SJSA1 (cell line): ENCODE results near the gene LGALS1. TPM values are rescaled to one million over a fixed set of nuclear protein-coding genes. Genes with fewer than 3 reads are reported as not detected.

Experiments used
- DNase-seq, 2 experiments: peaks; one replicate each; pipeline ENCODE4 v3.0.0-alpha.2; 2015 to 2020; ENCODE audit warnings: low spot score in 2 of 2, low read depth in 1 of 2
- H3K27ac ChIP-seq: fragments of 250-450 bp; sonication (Bioruptor Pico); 2 replicates; pipeline ENCODE4 v1.5.1; 2020; ENCODE audit warnings: mild to moderate bottlenecking, moderate library complexity
- H3K27me3 ChIP-seq: fragments of 250-450 bp; sonication (Bioruptor Pico); replicated peaks from 2 replicates; pipeline ENCODE4 v1.5.1; 2020; ENCODE audit warnings: mild to moderate bottlenecking, moderate library complexity
- H3K36me3 ChIP-seq: fragments of 250-450 bp; sonication (Bioruptor Pico); 2 replicates; pipeline ENCODE4 v1.5.1; 2020; ENCODE audit warnings: mild to moderate bottlenecking
- H3K4me1 ChIP-seq: fragments of 250-450 bp; sonication (Bioruptor Pico); replicated peaks from 2 replicates; pipeline ENCODE4 v1.6.1; 2021; ENCODE audit warnings: mild to moderate bottlenecking
- H3K4me3 ChIP-seq: fragments of 250-450 bp; sonication (Bioruptor Pico); 2 replicates; pipeline ENCODE4 v1.5.1; 2020; ENCODE audit warnings: mild to moderate bottlenecking
- H3K9me3 ChIP-seq: fragments of 250-450 bp; sonication (Bioruptor Pico); replicated peaks from 2 replicates; pipeline ENCODE4 v1.5.1; 2020; ENCODE audit warnings: mild to moderate bottlenecking
- total RNA-seq: library from RNA; depleted of rRNA; stranded (reverse); fragments of >200 nt; shearing (Covaris generic); gene quantifications from 2 replicates; pipeline ENCODE4 v1.2.3, GENCODE V29; 2014

The LGALS1 gene
- total RNA-seq, 1 experiment from 2014 or later, result 5,490 TPM

DNA sequence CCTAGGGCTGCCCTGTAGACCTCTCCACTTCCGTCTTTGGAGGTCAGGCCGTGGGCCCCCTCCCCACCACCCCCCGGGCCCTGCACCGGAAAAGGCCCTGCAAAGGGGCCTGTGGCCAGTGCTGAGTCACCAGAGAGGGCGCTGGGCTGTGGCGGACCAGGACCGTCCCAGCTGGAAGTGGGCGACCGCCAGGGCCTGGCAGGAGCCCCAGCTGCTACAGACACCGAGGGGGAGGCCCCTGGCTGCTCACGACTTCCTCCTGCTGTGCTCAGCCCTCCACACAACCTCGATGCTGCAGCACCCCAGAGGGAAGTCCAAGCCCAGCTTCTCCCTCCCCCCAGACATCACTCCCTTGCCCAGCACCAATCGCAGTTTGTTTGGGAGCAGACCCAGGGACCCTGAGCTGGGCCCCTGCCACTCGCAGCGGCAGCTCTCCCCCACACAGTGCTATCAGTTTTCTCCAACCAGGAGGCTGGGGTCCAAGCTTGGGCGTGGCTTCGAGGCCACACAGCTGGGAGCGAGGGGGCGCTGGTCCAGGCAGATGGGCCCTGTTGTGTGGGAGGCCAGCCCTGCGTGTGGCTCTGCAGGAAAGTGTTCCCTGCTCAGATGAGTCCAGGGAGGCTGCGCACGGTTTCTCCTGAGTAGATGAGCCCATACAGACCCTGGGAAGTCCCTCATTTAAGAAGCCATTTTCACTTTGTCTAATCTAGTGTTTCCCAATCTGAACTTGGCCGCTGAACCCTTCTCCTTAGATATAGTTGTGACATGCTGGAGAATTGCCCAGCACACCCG lies 41.6 kb upstream of the LGALS1 start:
- Histone ChIP-seq H3K36me3 (peaks cover 17% of the 10 kb centered on the region), H3K4me1 (peaks cover 28% of the 10 kb centered on the region), H3K4me3 (no peak overlapping the region), H3K9me3 (no peaks in the 10 kb centered on the region), H3K27ac (peak overlapping the region; percentile 62), H3K27me3 (no peaks in the 10 kb centered on the region)
- peak; percentile 75 to 86 for DNase-seq

DNA sequence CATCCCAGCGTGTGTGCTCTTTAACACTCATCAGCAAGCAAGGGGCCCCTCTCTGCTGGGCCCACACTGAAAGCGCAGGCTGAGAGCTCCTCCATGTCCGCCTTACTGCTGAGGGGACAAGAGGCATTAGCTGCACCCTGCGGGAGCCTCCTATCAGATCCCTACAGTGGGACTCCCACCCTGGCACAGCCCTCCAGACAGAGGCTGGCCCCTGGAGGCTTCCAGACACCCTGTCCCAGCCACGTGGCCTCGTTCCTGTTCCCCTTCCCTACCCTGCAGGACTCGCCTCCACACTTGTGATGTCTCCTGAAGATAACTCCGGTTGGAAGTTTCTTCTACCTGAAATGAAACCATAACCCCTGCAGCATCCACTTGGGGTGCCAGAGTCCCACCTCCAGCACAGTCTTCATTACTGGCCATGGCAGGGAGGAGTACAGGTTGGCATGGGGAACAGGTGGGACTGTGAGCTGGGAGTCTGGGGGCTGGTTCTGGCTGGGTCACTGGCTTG lies 41.0 kb upstream of the LGALS1 start:
- no peak overlapping the region for H3K4me3 ChIP-seq
- DNase-seq, result no peak
- H3K4me1 ChIP-seq, result peaks cover 34% of the 10 kb centered on the region
- H3K27ac ChIP-seq, result 0 out of 2 replicates have a peak overlapping the region, but pooled peaks have one; percentile 62
- no peaks in the 10 kb centered on the region for H3K9me3 ChIP-seq
- peaks cover 15% of the 10 kb centered on the region for H3K36me3 ChIP-seq
- no peaks in the 10 kb centered on the region for H3K27me3 ChIP-seq

GRCh38 chr22:37635157-37635556 lies 40.3 kb upstream of the LGALS1 start:
- no peaks in the 10 kb centered on the region for H3K27me3 ChIP-seq
- H3K9me3 ChIP-seq, result no peaks in the 10 kb centered on the region
- DNase-seq, result no peak
- no peak overlapping the region for H3K27ac ChIP-seq
- no peak overlapping the region for H3K4me3 ChIP-seq
- H3K4me1 ChIP-seq, result peaks cover 39% of the 10 kb centered on the region
- peaks cover 12% of the 10 kb centered on the region for H3K36me3 ChIP-seq

- DNase-seq, result no peak
- Histone ChIP-seq H3K36me3 (peaks cover 12% of the 10 kb centered on the region), H3K4me1 (peaks cover 45% of the 10 kb centered on the region), H3K9me3 (no peaks in the 10 kb centered on the region), H3K27ac (no peak overlapping the region), H3K4me3 (no peak overlapping the region), H3K27me3 (no peaks in the 10 kb centered on the region)
Observed at GRCh38 chr22:37636186-37636948, 39.1 kb upstream of the LGALS1 start.

GRCh38 chr22:37636949-37637273 lies 38.5 kb upstream of the LGALS1 start:
- Histone ChIP-seq H3K27ac (no peak overlapping the region), H3K36me3 (peaks cover 13% of the 10 kb centered on the region), H3K27me3 (no peaks in the 10 kb centered on the region), H3K4me1 (peaks cover 45% of the 10 kb centered on the region), H3K9me3 (no peaks in the 10 kb centered on the region), H3K4me3 (no peak overlapping the region)
- no peak for DNase-seq

GRCh38 chr22:37638391-37639069 lies 36.9 kb upstream of the LGALS1 start:
- no peak for DNase-seq
- Histone ChIP-seq H3K4me3 (peak overlapping the region; percentile 52; the same call in 1 of the 2 replicates), H3K36me3 (peaks cover 12% of the 10 kb centered on the region), H3K27me3 (no peaks in the 10 kb centered on the region), H3K9me3 (no peaks in the 10 kb centered on the region), H3K27ac (no peak overlapping the region), H3K4me1 (peaks cover 37% of the 10 kb centered on the region)

- peaks cover 31% of the 10 kb centered on the region for H3K4me1 ChIP-seq
- H3K27me3 ChIP-seq, result no peaks in the 10 kb centered on the region
- peak within 1 kb of the TSS; percentile 52 for H3K4me3 ChIP-seq
- H3K27ac ChIP-seq, result no peak within 1 kb of the TSS
- no peaks in the 10 kb centered on the region for H3K9me3 ChIP-seq
- DNase-seq, result peak in 1 of 2 experiments; percentile 69
- H3K36me3 ChIP-seq, result peaks cover 17% of the 10 kb centered on the region
Observed at GRCh38 chr22:37639070-37639760, 36.2 kb upstream of the LGALS1 start, which contains the start of gene SH3BP1. Gene SH3BP1 (plus strand): TSS chr22:37639669. CDS start chr22:37639788, 119 bp downstream.

DNA sequence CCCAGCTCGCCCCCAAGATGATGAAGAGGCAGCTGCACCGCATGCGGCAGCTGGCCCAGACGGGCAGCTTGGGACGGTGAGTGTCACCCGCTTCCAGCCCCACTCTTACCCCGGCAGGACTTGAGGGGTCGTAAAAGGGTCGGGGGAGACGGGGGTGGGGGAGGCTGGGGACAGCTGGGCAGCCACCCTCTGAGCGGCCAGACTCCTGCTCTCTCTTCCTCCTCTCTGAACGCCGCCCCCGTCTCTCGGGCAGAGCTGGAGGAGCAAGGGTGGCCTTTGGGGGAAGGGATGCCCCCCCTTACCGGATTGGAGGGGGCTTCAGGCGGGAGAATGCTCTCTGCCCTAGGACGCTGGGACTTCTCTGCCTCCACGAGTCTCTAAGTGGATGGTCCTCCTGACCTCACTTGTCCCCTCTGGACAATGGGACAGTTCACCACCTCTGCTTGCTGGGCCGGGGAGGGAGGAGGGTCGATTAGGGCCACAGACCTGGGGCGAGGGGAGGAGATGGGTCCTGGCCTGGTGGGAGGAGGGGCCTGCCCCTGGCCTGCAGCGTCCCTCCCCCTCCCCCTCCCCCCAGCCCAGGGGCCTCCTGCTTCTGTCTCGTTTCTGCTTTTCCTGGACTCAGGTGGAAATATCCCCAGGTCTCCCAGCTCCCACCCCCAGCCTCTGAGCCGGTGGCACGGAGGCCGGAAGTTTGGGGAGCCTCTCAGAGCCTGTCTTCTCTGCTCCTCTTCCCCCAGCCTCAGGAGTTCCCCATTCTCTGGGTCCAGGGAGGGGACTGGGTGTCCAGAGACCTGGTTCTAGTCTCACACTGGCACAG lies 35.5 kb upstream of the LGALS1 start:
- Histone ChIP-seq H3K27ac (no peak overlapping the region), H3K27me3 (no peaks in the 10 kb centered on the region), H3K9me3 (no peaks in the 10 kb centered on the region), H3K36me3 (peaks cover 21% of the 10 kb centered on the region), H3K4me3 (peak overlapping the region; percentile 52), H3K4me1 (peaks cover 23% of the 10 kb centered on the region)
- no peak for DNase-seq

- no peak for DNase-seq
- Histone ChIP-seq H3K4me1 (peaks cover 23% of the 10 kb centered on the region), H3K27me3 (no peaks in the 10 kb centered on the region), H3K4me3 (no peak overlapping the region; the same call in 1 of the 2 replicates), H3K36me3 (peaks cover 21% of the 10 kb centered on the region), H3K9me3 (no peaks in the 10 kb centered on the region), H3K27ac (no peak overlapping the region)
Observed at GRCh38 chr22:37640591-37641560, 34.6 kb upstream of the LGALS1 start.

DNA sequence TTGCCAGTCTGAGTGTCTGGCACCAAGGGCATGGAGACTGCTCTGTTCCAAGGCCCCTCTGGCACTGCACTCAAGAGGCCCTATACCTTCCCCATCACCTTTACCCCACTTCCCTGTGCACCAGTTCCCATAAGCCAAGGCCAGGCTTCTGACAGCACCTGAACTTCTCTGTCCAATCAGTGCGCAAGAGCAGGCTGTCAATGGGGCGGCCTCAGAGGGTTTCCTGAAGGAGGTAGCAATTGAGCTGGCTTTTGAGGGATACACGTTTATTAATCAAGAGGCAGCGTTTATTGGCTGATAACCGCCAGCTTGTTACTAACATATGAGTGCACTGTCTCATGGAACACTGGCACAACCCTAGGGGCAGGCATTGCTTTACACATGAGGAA lies 33.9 kb upstream of the LGALS1 start:
- H3K27ac ChIP-seq, result no peak overlapping the region
- no peaks in the 10 kb centered on the region for H3K27me3 ChIP-seq
- H3K4me1 ChIP-seq, result peaks cover 21% of the 10 kb centered on the region
- peaks cover 24% of the 10 kb centered on the region for H3K36me3 ChIP-seq
- H3K9me3 ChIP-seq, result no peaks in the 10 kb centered on the region
- no peak overlapping the region for H3K4me3 ChIP-seq
- DNase-seq, result no peak

DNA sequence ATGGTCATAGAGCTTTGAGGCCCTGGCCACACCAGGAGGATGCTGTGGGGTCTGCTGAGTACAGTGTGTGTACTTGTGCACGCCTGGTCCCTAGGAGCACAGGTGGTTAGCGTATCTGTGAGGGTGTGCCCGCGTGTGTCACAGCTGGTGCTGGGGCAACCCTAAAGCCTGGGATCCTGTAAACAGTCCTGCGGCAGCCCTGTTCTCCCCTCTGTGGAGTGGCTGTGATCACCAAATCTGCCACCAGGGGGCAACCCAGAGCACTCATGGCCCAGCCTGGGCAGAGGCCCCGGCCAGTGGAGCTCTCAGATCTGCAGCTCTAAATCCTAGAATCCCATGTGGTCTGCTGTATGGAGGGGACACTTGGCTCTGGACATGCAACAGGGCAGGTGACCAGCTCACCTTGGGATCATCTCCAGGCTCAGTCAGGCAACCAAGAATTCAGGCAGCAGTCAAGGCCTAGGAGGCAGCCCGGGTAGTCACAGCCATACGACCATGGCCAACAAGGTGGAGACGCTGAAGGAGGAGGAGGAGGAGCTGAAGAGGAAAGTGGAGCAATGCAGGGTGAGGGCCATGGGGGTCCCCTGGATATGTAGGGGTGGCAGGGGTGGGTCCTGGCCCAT lies 32.1 kb upstream of the LGALS1 start:
- H3K4me3 ChIP-seq, result no peak overlapping the region
- H3K9me3 ChIP-seq, result no peaks in the 10 kb centered on the region
- peaks cover 18% of the 10 kb centered on the region for H3K4me1 ChIP-seq
- no peak overlapping the region for H3K27ac ChIP-seq
- DNase-seq, result peak; percentile 73 to 86
- H3K27me3 ChIP-seq, result no peaks in the 10 kb centered on the region
- peaks cover 33% of the 10 kb centered on the region for H3K36me3 ChIP-seq
